GM12872 (cell line): ENCODE data around the gene TENT5C.

Experiments
- CTCF ChIP-seq: IDR thresholded peaks from 3 replicates; pipeline ENCODE4 v1.5.1; 2011; ENCODE audit warnings: low read depth, mild to moderate bottlenecking, low read length, moderate library complexity; ENCODE audit not compliant: insufficient read depth

The TENT5C gene

GRCh38 chr1:117665556-117666270 is 59.9 kb downstream of the TENT5C start:
- no peak for TF ChIP-seq CTCF

- no peak for TF ChIP-seq CTCF
Measured at GRCh38 chr1:117669572-117669971, 63.7 kb downstream of the TENT5C start.

GRCh38 chr1:117670976-117671780 is 65.3 kb downstream of the TENT5C start:
- no peak for TF ChIP-seq CTCF

- TF ChIP-seq CTCF = no peak
Measured at GRCh38 chr1:117671781-117672501, 66.1 kb downstream of the TENT5C start.

- no peak for TF ChIP-seq CTCF
Measured at GRCh38 chr1:117672756-117673155, 66.9 kb downstream of the TENT5C start.

- no peak for TF ChIP-seq CTCF
Measured at GRCh38 chr1:117673405-117673804, 67.6 kb downstream of the TENT5C start.

- peak; percentile 84 for TF ChIP-seq CTCF
Measured at GRCh38 chr1:117674521-117675400, 68.9 kb downstream of the TENT5C start.
